Ovary (tissue), 9 donors: ENCODE results near the gene SIGLEC11. TPM values are rescaled to one million over a fixed set of nuclear protein-coding genes. Genes with fewer than 3 reads are reported as not detected.

ENCODE experiments used
- DNase-seq, 5 donors: peaks; one replicate each; pipeline ENCODE4 v3.0.0-alpha.2; 2019 to 2020
- H3K27ac ChIP-seq, 2 donors: fragments of 200-600 bp; one replicate each; pipeline versions ENCODE4 v1.5.1 to v1.8.0; 2019 to 2022
- H3K27me3 ChIP-seq: fragments of 200-600 bp; one replicate; pipeline ENCODE4 v1.8.0; 2022
- H3K36me3 ChIP-seq: fragments of 200-600 bp; sonication (generic); one replicate; pipeline ENCODE4 v1.5.1; 2019
- H3K4me1 ChIP-seq: one replicate; pipeline ENCODE4 v1.8.1; 2013; ENCODE audit warnings: mild to moderate bottlenecking, moderate library complexity; ENCODE audit not compliant: insufficient read depth
- H3K4me3 ChIP-seq: fragments of 200-600 bp; sonication (generic); one replicate; pipeline ENCODE4 v1.5.1; 2017
- H3K9me3 ChIP-seq, 2 donors: fragments of 200-600 bp in 1 of 2; sonication (generic) in 1 of 2; one replicate each; pipeline versions ENCODE4 v1.5.1 to v1.8.1; 2013 to 2019; ENCODE audit warnings: mild to moderate bottlenecking in 1 of 2, moderate library complexity in 1 of 2
- CTCF ChIP-seq, 3 donors: fragments of 450-650 bp in 2 of 3; fragments of 200-600 bp in 1 of 3; IDR thresholded peaks; one replicate each; pipeline versions ENCODE4 v1.5.1 to v1.8.0; 2016 to 2022; ENCODE audit warnings: antibody characterized with exemption in 3 of 3, mild to moderate bottlenecking in 1 of 3
- EP300 ChIP-seq: sonication (generic); formaldehyde crosslinking; IDR thresholded peaks from one replicate; pipeline ENCODE4 v1.6.1; 2017; ENCODE audit warnings: antibody characterized with exemption
- POLR2A ChIP-seq: fragments of 450-650 bp; IDR thresholded peaks from one replicate; pipeline ENCODE4 v1.6.1; 2017; ENCODE audit warnings: antibody characterized with exemption, mild to moderate bottlenecking, moderate library complexity
- WGBS, 3 donors: extraction: QIAGEN DNeasy Blood & Tissue Kit in 1 of 3; methylation state at CpG; one replicate each; pipeline versions ENCODE4 v1.1.5 to v1.1.7; 2013 to 2017; 5-methylcytosine and 5-hydroxymethylcytosine counted together
- intact Hi-C, 4 donors: fragments of 100-400 bp; cut with DNase I; formaldehyde crosslinking; loops; one replicate each; pipeline versions ENCODE4 v1.11.0 to v1.15.1; 2022 to 2023
- polyA plus RNA-seq, 2 donors: library from polyadenylated mRNA; stranded (reverse); fragments of 200-250 nt in 1 of 2; fragments of 350-450 nt in 1 of 2; fragmentation: Illumina TruSeq in 1 of 2; extraction: RNeasy Lipid Tissue Mini Kit (QIAGEN cat#74804) in 1 of 2; gene quantifications; one replicate each; pipeline ENCODE4 v1.2.3, GENCODE V29; 2013 to 2014
- total RNA-seq, 7 donors: library from RNA; depleted of rRNA in 2 of 7; stranded (reverse); fragments of >200 nt in 2 of 7; fragmentation: NEBNext Ultra II Directional in 3 of 7; extraction: Animal tissue kit (Norgen Biotek cat#: 25700) in 3 of 7; gene quantifications; one replicate each; pipeline versions ENCODE4 v1.1.0 to v1.2.4, GENCODE V29; 2016 to 2023
- donor health status: DM: no; HTN: no; CAD: no; lungs with moderate emphysema.
- donor health status: DM: no; HTN: no; CAD: no.
- donor health status: Bipolar disorder and iron deficiency.
- donor health status: DM: yes; HTN: yes; CAD: no.
- donor health status: DM: no; HTN: no; CAD: no.
- donor health status: DM: yes; HTN: yes; CAD: no.

Gene SIGLEC11
- total and polyA plus RNA-seq, 9 donors: 43.3 to 117 (median 77.6) TPM

GRCh38 chr19:49908480-49909420 lies 52.2 kb downstream of the SIGLEC11 start:
- DNase-seq: no peak
- 91 to 94% (median 92%) methylated on average over 37 of the region's 37 CpGs for WGBS, 3 donors
- no peak overlapping the region for H3K27ac ChIP-seq
- H3K4me1 ChIP-seq: peaks cover 9% of the 10 kb centered on the region
- no peak for TF ChIP-seq EP300
- TF ChIP-seq POLR2A: no peak
- no peak for TF ChIP-seq CTCF (IDR thresholded peaks at IDR 0.05)
- no peak overlapping the region for H3K4me3 ChIP-seq
- no peaks in the 10 kb centered on the region for H3K36me3 ChIP-seq
- intact Hi-C loops: no loop called here
- no peaks in the 10 kb centered on the region for H3K27me3 ChIP-seq
- H3K9me3 ChIP-seq: no peaks in the 10 kb centered on the region

GRCh38 chr19:49907745-49908446 lies 53.1 kb downstream of the SIGLEC11 start:
- DNase-seq: peak in 1 of 5 donors; percentile 25
- intact Hi-C loops: no loop called here
- Histone ChIP-seq H3K4me3 (no peak overlapping the region), H3K27ac (no peak overlapping the region), H3K27me3 (no peaks in the 10 kb centered on the region), H3K36me3 (no peaks in the 10 kb centered on the region), H3K9me3 (no peaks in the 10 kb centered on the region), H3K4me1 (peaks cover 3% of the 10 kb centered on the region)
- no peak for TF ChIP-seq EP300
- TF ChIP-seq CTCF (IDR thresholded peaks at IDR 0.05): no peak
- no peak for TF ChIP-seq POLR2A
- 85 to 91% (median 85%) methylated on average over 23 of the region's 23 CpGs for WGBS, 3 donors

- Histone ChIP-seq H3K4me1 (no peaks in the 10 kb centered on the region), H3K27me3 (no peaks in the 10 kb centered on the region), H3K9me3 (no peaks in the 10 kb centered on the region), H3K4me3 (no peak overlapping the region), H3K27ac (no peak overlapping the region), H3K36me3 (no peaks in the 10 kb centered on the region)
- TF ChIP-seq CTCF (IDR thresholded peaks at IDR 0.05) (no peak), EP300 (no peak), POLR2A (no peak)
- intact Hi-C loops: no loop called here
- no peak for DNase-seq
- WGBS, 3 donors: 90 to 92% (median 92%) methylated on average over 16 of the region's 16 CpGs
These were observed 54.0 kb downstream of the SIGLEC11 start for GRCh38 chr19:49906879-49907564.

- Histone ChIP-seq H3K27ac (no peak overlapping the region), H3K9me3 (no peaks in the 10 kb centered on the region), H3K27me3 (no peaks in the 10 kb centered on the region), H3K4me1 (no peaks in the 10 kb centered on the region), H3K36me3 (no peaks in the 10 kb centered on the region), H3K4me3 (no peak overlapping the region)
- no peak for DNase-seq
- intact Hi-C loops: no loop called here
- WGBS, 3 donors: 60 to 73% (median 65%) methylated on average over 6 of the region's 6 CpGs
- TF ChIP-seq CTCF (IDR thresholded peaks at IDR 0.05): no peak
- TF ChIP-seq POLR2A: no peak
- no peak for TF ChIP-seq EP300
These were observed 56.8 kb downstream of the SIGLEC11 start for GRCh38 chr19:49904136-49904535.
